Rectal smooth muscle tissue (tissue), 1 donor: Measurements from ENCODE around the gene ANKRD11.
"Not testable (repeated sequence)": the region's sequence is repeated elsewhere in the genome, so short reads cannot be mapped to it uniquely, and the experiment has no call there.

ENCODE experiments used
- H3K27ac ChIP-seq: one replicate; pipeline ENCODE4 v1.7.0; 2013; ENCODE audit warnings: low read depth, low read length, inconsistent platforms
- H3K27me3 ChIP-seq: one replicate; pipeline ENCODE4 v1.7.0; 2013; ENCODE audit warnings: low read length; ENCODE audit not compliant: control insufficient read depth, insufficient read depth
- H3K36me3 ChIP-seq: one replicate; pipeline ENCODE4 v1.7.0; 2013; ENCODE audit warnings: low read length; ENCODE audit not compliant: control insufficient read depth, insufficient read depth
- H3K4me1 ChIP-seq: one replicate; pipeline ENCODE4 v1.7.0; 2013; ENCODE audit warnings: low read length; ENCODE audit not compliant: control insufficient read depth, insufficient read depth
- H3K4me3 ChIP-seq: one replicate; pipeline ENCODE4 v1.7.0; 2013; ENCODE audit warnings: low read length
- H3K9ac ChIP-seq: one replicate; pipeline ENCODE4 v1.7.0; 2013; ENCODE audit warnings: low read length

Gene ANKRD11

DNA sequence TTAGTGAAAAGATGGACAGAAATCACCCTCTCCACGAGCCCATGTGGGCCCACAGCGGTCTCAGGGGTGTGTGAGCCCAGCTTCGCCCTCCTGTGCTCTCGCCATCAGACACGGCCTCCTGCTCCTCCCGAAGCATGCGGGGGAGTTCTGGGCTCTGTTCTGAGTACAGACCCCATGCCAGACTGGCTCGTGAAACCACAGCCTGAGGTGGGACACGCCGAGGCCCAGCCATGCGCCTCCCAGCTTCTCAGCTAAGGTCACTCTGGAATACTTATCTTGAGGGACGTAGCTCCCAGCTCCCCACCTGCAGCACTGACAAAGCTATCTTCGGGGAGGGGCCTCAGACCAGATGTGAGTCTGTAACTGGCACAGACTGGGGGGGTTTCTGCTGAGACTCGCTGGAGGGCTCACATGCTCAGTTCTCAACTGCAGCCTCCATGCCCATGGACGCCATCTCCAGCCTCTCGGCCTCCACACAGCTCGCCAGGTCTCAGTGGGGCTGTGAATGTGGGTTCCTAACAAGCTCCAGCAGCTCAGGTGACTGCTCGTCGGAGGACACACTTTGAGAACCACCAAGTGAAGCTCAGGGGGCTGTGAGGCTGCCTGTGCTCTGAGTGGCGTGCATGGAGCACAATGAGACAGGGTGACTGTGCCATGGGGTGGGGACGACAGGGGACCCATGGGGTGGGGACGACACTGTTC, 177.6 kb downstream of the ANKRD11 start:
- Histone ChIP-seq H3K4me1 (no peaks in the 10 kb centered on the region), H3K4me3 (no peak overlapping the region), H3K27me3 (no peaks in the 10 kb centered on the region), H3K36me3 (peaks cover 15% of the 10 kb centered on the region), H3K27ac (no peak overlapping the region), H3K9ac (no peak overlapping the region)

DNA sequence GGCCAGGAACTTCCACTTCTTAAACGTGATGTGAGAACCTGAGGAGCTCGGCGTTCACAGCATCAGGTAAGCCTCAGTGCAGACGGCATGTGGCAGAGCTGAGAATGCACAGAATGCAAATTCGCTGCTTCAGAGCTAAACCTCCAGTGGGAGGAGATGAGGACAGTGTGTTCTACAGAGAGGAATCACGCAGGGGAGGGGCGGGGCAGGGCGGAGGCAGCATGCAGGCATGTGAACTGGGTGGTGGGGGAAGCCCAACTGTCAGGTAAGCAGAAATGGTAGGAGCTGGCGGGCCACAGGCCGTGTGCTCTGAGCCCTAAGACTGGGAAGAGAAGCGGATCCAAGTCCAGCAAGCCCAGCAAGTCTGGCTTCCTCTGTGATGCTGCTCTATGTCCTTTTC, 178.2 kb downstream of the ANKRD11 start:
- H3K27me3 ChIP-seq, result no peaks in the 10 kb centered on the region
- no peaks in the 10 kb centered on the region for H3K4me1 ChIP-seq
- no peak overlapping the region for H3K27ac ChIP-seq
- H3K4me3 ChIP-seq, result no peak overlapping the region
- peaks cover 15% of the 10 kb centered on the region for H3K36me3 ChIP-seq
- no peak overlapping the region for H3K9ac ChIP-seq

DNA sequence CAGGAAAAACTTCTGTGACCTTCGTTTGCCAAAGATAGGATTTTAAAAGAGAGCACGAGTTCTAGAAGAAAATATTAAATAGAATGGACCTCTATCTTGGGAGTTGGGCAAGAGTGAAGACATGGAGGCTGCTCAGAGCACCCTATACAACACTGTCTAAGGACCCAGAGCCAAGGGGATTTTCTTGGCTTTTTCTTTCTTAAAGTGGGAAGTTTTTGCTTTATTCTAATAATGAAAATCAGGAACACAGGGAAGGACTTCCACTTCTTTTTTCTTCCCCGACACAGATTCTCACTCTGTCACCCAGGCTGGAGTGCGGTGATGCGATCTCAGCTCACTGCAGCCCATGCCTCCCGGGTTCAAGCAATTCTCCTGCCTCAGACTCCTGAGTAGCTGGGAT, 178.7 kb downstream of the ANKRD11 start:
- H3K27me3 ChIP-seq, result no peaks in the 10 kb centered on the region
- no peak overlapping the region for H3K9ac ChIP-seq
- no peak overlapping the region for H3K4me3 ChIP-seq
- no peak overlapping the region for H3K27ac ChIP-seq
- H3K4me1 ChIP-seq, result no peaks in the 10 kb centered on the region
- H3K36me3 ChIP-seq, result peaks cover 15% of the 10 kb centered on the region

DNA sequence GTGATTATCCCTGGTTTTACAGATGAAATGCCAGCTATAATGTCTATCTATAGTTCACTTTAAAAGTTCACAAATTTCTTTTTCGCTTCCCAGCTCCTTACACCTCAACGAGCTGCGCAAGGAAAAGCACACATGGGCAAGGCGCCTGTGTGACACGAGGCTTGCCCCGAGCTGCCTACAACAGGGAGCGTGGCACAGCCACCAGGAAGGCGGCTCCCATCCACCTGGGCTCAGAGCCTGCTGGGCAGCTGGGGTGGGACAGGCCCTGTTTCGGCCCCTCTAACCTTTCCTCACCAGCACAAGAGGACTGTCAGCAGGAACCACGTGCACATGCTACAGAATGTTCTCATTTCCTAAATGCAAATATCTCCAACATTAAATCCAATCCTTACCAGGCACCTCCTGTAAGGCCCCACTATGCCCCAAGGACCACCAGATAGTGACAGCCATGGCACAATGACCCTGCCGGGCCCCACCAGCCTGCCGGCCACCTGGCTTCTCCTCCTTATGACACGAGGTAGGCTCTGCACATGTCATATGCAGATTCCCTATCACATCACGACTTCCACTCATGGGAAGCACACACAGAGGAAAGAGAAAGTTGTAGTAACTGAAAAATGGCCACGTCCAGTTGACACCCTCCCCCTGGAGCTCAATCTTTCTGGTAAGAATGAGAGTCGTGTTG, 180.8 kb downstream of the ANKRD11 start:
- Histone ChIP-seq H3K4me3 (no peak overlapping the region), H3K27me3 (no peaks in the 10 kb centered on the region), H3K27ac (no peak overlapping the region), H3K4me1 (no peaks in the 10 kb centered on the region), H3K36me3 (peaks cover 13% of the 10 kb centered on the region), H3K9ac (no peak overlapping the region)

DNA sequence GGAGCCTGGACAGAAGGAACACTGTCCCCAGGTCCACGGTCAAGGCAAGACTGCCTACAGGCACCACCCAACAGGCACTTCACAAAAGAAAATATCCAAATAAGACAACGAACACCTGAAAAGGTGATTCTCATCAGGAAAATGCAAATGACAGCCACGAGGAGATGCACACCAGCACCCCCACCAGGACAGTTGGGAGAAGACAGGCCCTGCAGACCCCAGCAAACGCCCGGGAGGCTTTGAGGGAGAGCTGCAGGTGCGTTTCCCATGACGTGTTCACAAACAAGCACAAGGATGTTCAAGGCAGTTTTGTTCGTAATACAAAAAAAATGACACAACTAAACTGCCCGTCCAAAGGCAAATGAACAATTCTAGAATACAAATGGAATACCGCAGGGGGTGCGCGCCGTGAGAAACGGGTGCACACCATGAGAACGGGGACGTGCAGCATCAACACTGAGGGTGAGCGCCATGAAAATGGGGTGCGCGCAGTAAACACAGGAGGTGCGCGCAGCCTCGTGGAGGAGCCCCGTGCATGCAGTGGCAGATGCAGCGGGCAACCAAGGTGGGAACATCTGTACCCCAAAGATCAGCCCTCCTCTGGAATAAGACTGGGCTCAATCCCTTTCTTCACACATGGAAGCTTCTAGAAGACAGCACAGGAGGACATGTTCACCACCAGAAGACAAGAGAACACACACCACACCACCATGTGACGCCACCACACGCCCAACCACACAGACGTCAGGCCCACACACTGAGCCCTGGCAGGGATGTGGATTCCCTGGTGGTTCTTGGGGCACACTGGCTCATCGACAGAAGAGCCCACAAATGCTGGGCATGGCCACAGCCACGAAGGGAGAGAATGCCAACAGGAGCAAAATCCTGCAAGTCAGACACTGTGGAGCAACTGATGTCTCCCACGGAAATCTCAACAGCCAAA, 181.7 kb downstream of the ANKRD11 start:
- Histone ChIP-seq H3K36me3 (peaks cover 22% of the 10 kb centered on the region), H3K27me3 (no peaks in the 10 kb centered on the region), H3K4me1 (no peaks in the 10 kb centered on the region), H3K9ac (no peak overlapping the region), H3K27ac (no peak overlapping the region), H3K4me3 (no peak overlapping the region)

DNA sequence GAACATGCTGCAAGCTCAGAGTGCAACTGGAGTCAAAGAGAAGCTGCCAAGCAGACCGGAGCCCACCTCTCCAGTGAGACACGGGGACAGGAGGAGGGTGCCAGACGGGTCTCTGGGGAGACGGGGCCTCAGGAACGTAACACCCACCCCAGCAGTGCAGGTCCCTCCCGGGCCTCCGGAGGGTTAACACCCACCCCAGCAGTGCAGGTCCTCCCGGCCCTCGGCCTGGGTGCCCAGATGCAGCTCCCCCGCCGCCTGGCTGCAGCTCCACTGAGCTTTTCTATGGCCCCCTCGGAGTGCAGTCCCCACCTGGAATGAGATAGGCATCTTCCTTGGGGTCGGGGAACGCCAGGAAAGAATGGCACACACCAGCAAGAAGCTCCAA, 182.9 kb downstream of the ANKRD11 start:
- Histone ChIP-seq H3K4me3 (no peak overlapping the region), H3K27ac (no peak overlapping the region), H3K27me3 (no peaks in the 10 kb centered on the region), H3K9ac (no peak overlapping the region), H3K36me3 (peaks cover 27% of the 10 kb centered on the region), H3K4me1 (no peaks in the 10 kb centered on the region)

DNA sequence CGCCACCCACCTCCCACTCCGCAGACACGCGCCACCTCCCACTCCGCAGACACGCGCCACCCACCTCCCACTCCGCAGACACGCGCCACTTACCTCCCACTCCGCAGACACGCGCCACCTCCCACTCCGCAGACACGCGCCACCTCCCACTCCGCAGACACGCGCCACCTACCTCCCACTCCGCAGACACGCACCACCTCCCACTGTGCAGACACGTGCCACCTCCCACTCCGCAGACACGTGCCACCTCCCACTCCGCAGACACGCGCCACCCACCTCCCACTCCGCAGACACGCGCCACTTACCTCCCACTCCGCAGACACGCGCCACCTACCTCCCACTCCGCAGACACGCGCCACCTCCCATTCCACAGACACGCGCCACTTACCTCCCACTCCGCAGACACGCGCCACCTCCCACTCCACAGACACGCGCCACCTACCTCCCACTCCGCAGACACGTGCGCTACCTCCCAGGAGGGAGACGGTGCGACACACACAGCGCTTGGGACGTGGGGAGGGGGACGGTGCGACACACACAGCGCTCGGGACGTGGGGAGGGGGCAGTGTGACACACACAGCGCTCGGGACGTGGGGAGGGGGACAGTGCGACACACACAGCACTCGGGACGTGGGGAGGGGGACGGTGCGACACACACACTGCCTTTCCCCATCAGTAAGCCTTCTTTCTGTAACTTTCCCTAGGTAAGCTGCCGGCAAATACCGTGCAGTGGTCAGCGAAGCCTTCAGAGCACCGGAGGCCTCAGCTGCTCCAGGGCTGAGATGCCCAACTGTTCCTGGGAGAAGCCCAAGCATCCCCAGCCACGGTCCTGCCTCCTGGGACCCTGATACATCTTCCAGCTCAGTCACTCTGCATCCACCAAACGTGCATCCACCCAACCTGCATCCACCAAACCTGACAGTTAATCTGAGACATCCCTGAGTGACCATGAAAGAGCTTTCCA, 183.6 kb downstream of the ANKRD11 start:
- H3K27ac ChIP-seq, H3K27me3 ChIP-seq, H3K9ac ChIP-seq, H3K4me3 ChIP-seq, H3K4me1 ChIP-seq: not testable (repeated sequence)
- H3K36me3 ChIP-seq, result peaks cover 23% of the 10 kb centered on the region

DNA sequence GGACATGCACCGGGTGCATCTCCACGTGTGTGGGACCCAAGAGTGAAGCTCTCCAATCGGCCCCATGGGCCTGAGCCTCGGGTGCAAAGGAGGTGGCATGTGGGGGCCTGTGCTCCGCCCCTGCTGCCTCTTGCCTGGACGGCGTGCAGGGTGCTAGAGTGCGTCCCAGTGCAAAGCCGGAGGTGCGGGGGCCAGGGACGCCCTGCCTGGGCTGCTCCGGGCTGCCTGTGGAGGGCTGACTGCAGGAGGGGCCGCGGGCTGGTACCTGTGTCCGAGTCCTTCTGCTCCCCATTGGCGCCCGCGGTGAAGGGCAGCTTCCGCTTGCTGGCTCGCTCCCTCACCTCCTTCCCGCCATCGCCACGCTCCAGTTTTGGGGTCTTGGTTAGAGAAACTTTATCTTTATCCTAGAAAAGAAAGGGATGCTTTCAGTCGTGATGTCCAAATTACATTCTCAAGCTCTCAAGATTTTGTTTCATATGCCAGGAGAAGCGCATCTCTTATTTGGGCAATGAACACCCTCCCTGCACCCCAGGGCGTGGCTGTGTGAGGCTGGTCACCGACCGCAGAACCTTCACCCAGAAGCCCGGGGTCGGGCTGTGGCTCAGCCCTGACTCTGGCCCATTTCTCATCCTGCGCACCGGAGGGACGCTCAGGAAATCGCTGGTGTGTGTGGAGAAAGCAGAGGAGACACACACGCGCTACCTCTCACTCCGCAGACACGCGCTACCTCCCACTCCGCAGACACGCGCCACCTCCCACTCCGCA, 185.2 kb downstream of the ANKRD11 start:
- no peak overlapping the region for H3K9ac ChIP-seq
- H3K36me3 ChIP-seq, result peaks cover 23% of the 10 kb centered on the region
- no peak overlapping the region for H3K27ac ChIP-seq
- no peaks in the 10 kb centered on the region for H3K27me3 ChIP-seq
- peaks cover 13% of the 10 kb centered on the region for H3K4me1 ChIP-seq
- H3K4me3 ChIP-seq, result no peak overlapping the region

DNA sequence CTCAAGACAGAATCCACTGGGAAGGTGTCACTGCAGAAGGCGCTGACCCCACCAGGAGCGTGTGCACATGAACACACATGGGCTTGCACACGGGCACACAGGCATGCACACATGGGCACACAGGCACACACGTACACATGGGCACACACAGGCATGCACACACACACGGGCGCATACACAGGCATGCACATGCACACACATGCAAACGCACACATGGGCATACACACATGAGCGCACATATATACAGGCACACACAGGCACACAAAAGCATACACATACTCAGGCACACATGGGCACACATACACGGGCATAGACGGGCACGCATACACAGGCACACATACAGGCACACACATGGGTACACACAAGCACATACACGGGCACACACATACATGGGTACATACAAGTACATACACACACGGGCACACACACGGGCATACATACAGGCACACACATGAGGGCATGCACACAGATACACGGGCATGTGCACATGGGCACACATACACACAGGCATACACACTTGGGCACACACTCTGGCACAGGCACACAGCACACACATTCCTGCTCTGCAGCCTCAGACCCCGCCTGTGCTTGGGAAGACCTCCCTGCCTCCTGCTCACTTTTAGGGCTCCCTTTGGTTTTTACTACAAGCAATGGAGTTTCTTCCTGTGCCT, 186.0 kb downstream of the ANKRD11 start:
- H3K4me3 ChIP-seq, result no peak overlapping the region
- H3K27me3 ChIP-seq, result no peaks in the 10 kb centered on the region
- H3K36me3 ChIP-seq, result peaks cover 23% of the 10 kb centered on the region
- H3K9ac ChIP-seq, result no peak overlapping the region
- H3K4me1 ChIP-seq, result peaks cover 13% of the 10 kb centered on the region
- H3K27ac ChIP-seq, result no peak overlapping the region

DNA sequence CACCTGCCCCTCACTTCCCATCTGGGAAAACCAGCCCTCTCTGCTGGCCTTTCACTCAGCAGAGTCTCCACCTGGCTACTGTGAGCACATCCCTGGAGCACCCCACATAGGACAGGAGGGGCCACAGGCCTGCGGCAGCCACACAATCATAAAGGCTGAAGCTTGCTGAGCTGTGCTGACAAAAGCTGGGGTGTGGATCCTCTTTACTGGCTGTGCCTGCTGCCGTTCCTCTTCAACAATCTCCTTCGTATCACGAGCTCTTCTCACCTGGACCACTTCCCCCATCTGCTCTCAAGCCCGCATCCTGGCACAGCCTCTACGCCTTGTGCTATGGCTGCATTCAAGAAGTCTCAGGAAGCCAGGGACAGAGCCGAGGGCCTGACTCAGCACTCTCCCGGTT, 186.7 kb downstream of the ANKRD11 start:
- no peak overlapping the region for H3K4me3 ChIP-seq
- H3K4me1 ChIP-seq, result peaks cover 13% of the 10 kb centered on the region
- H3K27ac ChIP-seq, result no peak overlapping the region
- H3K27me3 ChIP-seq, result no peaks in the 10 kb centered on the region
- H3K9ac ChIP-seq, result no peak overlapping the region
- peaks cover 23% of the 10 kb centered on the region for H3K36me3 ChIP-seq

DNA sequence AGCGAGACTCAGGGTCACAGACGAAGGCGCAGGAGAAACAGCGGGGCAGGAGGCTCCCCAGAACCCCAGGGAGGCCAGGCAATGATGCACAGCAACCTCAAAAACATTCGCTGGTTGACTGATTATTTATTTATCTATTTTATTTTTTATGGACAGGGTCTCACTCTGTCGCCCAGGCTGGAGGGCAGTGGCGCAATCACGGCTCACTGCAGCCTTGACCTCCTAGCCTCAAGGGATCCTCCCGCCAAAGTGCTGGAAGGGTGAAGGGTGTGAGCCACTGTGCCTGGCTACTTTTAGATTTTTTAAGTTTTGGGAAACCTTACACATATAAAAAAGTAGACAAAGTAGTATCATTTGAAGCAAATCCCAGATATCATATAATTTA, 189.4 kb downstream of the ANKRD11 start:
- peaks cover 17% of the 10 kb centered on the region for H3K4me1 ChIP-seq
- H3K9ac ChIP-seq, result no peak overlapping the region
- H3K4me3 ChIP-seq, result no peak overlapping the region
- H3K27ac ChIP-seq, result peak overlapping the region; percentile 80
- no peaks in the 10 kb centered on the region for H3K27me3 ChIP-seq
- H3K36me3 ChIP-seq, result peaks cover 26% of the 10 kb centered on the region
